ENCODE measurements around the gene AAK1.

The AAK1 gene

GRCh38 chr2:69529480-69529879 is 114.1 kb downstream of the AAK1 start:
- DNase-seq, result no peak

DNA sequence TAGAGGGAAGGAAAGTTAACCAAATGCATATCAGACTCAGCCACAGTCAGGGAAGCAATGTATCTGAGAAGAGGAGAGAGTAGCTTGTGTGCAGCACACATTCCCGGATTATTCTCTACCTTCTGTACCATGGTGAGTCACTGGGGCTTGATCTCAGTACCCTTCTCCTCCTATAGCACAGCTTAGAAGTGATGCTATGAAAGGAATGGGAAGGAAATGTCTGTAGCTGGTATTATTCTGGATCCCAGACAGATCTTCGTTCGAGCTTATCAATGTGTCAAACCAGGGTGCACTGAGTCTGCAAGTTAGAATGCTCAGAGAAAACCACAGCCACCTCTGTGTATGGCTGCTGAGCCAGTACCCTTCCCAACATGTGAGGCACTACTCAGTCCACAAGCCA is 118.3 kb downstream of the AAK1 start:
- DNase-seq, result no peak

- DNase-seq, result no peak
These were observed 118.7 kb downstream of the AAK1 start for GRCh38 chr2:69524799-69525198.

DNA sequence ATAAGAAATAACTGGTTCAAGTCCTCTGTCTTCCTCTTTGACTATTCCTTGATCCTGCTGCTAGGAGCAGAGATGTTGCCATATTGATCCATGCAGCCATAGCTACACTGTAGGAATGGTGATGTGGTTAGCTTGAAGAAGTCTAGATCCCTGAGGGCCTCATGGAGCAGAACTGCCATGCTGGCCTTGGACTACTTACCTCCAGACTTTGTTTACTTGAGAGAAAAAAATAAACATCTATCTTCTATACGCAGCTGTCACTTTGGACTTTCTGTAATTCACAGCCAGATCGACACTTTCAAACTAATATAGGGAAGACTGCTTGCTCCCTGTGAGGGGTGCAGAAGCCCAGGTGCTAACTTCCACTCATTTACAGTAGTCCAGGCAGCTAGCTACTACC is 121.8 kb downstream of the AAK1 start:
- DNase-seq, result no peak

GRCh38 chr2:69518841-69519240 is 124.7 kb downstream of the AAK1 start:
- DNase-seq, result no peak

GRCh38 chr2:69517410-69517809 is 126.1 kb downstream of the AAK1 start:
- no peak for DNase-seq

DNA sequence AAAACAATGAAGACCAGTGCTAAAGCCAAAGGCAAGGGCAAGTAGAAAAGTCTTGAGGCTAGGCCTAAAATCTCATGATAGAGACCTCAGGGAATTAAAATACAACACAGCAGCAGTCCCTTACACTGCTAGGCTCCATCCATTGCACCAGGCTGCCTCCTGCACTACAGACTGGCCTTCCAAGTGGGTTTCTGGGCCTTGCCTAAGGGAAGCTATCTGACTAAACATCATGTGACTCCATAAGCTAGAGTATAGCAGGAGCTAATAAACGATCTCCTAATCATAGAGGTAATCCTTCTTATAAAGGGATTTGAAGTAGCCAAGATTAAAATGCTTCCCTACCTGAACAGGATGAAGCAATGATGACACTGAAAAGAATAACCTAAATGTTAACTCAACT is 128.7 kb downstream of the AAK1 start:
- DNase-seq, result no peak

GRCh38 chr2:69514406-69514805 is 129.1 kb downstream of the AAK1 start:
- no peak for DNase-seq

GRCh38 chr2:69512446-69512845 is 131.1 kb downstream of the AAK1 start:
- no peak for DNase-seq

DNA sequence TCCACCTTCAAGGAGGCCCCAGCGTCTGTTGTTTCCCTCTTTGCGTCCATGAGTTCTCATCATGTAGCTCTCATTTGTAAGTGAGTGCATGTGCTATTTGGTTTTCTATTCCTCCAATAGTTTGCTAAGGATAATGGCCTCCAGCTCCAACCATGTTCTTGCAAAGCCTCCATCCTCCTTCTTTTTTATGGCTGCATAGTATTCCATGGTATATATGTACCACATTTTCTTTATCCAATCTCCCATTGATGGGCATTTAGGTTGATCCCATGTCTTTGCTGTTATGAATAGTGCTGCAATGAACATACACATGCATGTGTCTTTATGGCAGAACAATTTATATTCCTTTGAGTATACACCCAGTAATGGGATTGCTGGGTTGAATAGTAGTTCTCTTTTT is 133.3 kb downstream of the AAK1 start:
- DNase-seq, result no peak

DNA sequence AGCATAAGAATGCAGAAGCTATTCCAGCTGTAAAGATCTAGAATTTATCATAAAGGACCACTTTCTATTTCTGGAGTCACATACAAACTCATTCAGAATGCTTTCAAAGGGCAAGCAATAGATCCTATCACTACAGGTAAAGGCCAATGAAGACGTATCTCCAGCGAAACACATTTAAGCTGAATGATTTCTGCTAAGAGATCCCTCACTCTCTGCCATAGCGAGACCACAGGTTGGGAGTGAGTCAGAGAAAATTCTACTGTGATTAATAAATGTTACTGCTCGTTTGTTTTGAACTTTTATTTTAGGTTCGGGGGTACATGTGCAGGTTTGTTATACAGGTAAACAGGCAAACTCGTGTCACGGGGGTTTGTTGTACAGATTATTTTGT is 133.8 kb downstream of the AAK1 start:
- DNase-seq, result no peak

- DNase-seq, result no peak
These were observed 134.4 kb downstream of the AAK1 start for GRCh38 chr2:69509011-69509749.

DNA sequence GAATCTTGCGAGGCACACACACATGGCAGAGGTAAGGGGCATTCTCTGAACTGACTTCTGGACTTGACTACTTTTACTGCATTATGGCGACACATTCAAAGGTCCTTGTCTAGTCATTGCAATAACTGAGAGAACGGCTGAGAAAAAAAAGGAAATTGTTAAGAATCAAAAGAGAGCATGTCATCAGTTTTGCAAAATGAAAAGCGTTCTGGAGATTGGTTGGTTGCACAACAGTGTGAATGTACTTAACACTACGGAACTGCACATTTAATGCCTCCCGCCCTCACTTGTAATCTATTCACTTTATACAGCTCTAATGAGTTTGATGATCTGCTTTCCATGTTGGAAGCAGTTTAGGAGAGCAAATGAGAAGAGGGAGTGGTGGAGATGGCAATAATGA is 137.8 kb downstream of the AAK1 start:
- DNase-seq, result no peak

GRCh38 chr2:69501301-69501700 is 142.2 kb downstream of the AAK1 start:
- no peak for DNase-seq

GRCh38 chr2:69499966-69500365 is 143.6 kb downstream of the AAK1 start:
- no peak for DNase-seq

GRCh38 chr2:69499242-69499641 is 144.3 kb downstream of the AAK1 start:
- no peak for DNase-seq

GRCh38 chr2:69495861-69496260 is 147.7 kb downstream of the AAK1 start:
- no peak for DNase-seq

GRCh38 chr2:69495008-69495407 is 148.5 kb downstream of the AAK1 start:
- DNase-seq, result no peak

DNA sequence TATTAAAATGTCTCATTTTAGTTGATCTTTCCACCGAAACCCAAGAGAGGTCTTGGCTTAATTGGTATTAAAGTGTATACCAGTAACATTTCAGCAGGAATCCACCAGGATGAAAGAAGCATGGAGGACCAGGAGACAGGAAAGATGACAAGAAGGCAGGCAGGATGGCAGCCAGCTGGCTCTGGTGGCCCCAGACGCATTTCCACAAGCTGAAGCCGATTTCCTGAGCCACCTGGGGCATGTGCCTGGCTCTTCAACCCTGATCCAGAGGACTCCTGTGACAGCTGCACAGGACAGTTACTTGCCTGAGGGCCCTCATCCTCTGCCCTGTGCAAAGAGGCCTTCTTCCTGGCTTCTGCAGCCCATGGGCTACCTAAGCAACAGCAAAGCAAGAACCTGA is 149.4 kb downstream of the AAK1 start:
- DNase-seq, result no peak

GRCh38 chr2:69493268-69493667 is 150.3 kb downstream of the AAK1 start:
- DNase-seq, result no peak

GRCh38 chr2:69491864-69492263 is 151.7 kb downstream of the AAK1 start:
- no peak for DNase-seq

DNA sequence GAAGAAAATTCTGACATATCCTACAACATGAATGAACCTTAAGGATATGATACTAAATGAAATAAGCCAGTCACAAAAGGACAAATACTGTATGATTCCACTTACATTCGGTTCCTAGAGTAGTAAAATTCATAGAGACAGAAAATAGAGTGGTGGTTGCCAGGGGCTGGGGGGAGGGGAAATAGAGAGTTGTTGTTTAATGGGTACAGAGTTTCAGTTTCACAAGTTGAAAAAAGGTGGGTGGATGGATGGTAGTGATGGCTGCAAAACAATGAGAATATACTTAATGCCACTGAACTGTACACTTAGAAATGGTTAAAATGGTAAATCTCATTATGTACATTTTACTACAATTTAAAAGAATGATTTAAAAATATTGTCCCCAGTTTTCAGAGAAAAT is 153.1 kb downstream of the AAK1 start:
- no peak for DNase-seq

DNA sequence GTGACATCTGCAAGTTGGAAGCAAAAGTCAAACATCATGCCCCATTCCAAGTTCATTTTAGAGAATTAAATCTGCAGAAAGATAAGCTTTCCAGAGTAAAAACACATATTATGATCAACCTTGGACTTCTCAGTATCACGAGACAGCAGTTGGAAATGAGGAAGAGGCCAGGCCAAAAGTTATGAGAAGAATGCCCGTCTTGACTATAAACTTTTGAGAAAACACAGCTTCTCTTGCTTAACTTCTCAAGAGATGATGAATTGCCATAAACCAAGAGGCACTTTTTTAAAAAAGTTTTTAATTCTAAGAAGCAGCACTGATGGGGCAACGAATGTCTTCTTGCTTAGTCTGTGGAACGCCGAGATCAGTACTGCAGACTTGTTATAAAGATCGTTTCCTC is 153.7 kb downstream of the AAK1 start:
- no peak for DNase-seq

GRCh38 chr2:69483696-69484095 is 159.8 kb downstream of the AAK1 start:
- DNase-seq, result no peak

- DNase-seq, result no peak
These were observed 160.5 kb downstream of the AAK1 start for GRCh38 chr2:69483024-69483423.

- no peak for DNase-seq
These were observed 161.1 kb downstream of the AAK1 start for GRCh38 chr2:69482471-69482870.

Measured in cortex of kidney (tissue), 1 donor.